DMS53 (cell line): ENCODE results near the gene OMP.

Source experiments
- DNase-seq: peaks from one replicate; lab custom pipeline; 2025; lab: John Stamatoyannopoulos, UW

OMP gene

GRCh38 chr11:77123591-77123990 lies 21.0 kb downstream of the OMP start:
- DNase-seq: no peak

GRCh38 chr11:77124041-77124440 lies 21.4 kb downstream of the OMP start:
- DNase-seq: no peak

DNA sequence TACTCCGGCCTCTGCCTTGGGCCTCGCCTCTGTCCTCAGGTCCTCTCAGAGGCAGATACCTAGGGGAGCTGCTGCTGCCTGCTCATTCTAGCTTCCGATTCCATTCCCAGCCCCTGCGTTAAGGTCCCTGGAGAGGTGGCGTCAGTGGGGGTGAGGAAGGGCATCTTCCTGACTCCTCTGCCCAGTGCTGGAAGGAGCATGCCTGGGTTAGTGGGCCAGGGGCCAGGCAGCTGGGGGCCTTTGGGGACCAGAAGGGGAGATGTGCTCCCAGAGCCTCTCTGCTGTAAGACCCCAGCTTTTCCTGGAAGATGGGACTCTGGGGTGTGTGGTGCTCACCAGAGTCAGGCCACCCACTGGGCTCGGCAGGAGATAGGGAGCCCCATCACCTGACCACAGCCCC lies 21.8 kb downstream of the OMP start:
- DNase-seq: no peak

GRCh38 chr11:77125191-77125590 lies 22.6 kb downstream of the OMP start:
- no peak for DNase-seq

DNA sequence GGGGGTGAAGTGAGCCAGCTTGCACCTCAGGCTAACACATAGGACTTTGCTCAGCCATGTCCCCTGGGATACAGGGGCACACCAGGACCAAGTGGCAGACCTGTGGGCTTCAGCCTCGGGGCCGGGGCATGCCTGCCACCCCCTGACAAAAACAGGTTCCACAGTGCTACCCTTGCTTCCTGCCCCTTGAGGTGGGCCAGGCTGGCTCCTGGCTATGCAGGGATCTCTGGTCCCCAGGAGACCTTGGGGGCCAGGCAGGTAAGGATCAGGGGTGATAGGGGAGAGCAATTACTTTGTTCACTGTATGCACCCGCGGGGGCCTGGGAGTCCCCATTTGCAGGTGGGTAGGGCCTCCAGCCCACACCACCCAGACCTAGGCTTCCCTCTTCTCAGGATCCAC lies 23.1 kb downstream of the OMP start:
- DNase-seq: no peak

DNA sequence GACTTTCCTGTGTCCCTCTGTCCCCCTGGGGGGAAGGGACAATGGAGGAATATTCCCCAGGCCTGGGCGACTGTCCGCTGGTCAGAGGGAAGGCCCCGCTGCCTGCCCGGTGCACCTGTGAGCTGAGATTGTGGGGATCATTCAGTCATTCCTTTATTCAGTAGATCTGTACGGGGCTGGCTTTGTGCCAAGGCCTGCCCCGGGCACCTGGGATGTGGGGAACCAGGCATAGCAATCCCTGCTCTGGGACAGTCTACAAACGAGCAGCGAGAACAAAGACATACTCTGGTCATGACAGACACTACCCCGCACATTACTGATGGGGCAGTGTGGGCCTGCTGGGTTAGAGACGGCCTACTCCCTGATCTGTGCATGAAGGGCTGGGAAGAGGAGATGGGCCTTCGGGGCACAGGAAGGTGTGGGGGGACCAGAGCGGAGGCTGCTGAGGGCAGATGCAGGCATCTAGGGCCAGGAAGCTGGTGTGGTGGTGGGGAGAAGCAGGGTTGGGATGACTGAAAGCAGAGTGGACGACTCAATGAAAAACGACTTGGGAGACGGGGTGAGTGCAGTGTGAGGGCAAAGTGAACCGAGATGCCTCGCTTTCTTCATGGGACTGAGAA lies 23.6 kb downstream of the OMP start:
- peak; percentile 52 for DNase-seq

GRCh38 chr11:77126861-77127234 lies 24.2 kb downstream of the OMP start:
- DNase-seq: peak; percentile 86

- DNase-seq: peak; percentile 91
Measured at GRCh38 chr11:77127235-77127911, 24.7 kb downstream of the OMP start.

DNA sequence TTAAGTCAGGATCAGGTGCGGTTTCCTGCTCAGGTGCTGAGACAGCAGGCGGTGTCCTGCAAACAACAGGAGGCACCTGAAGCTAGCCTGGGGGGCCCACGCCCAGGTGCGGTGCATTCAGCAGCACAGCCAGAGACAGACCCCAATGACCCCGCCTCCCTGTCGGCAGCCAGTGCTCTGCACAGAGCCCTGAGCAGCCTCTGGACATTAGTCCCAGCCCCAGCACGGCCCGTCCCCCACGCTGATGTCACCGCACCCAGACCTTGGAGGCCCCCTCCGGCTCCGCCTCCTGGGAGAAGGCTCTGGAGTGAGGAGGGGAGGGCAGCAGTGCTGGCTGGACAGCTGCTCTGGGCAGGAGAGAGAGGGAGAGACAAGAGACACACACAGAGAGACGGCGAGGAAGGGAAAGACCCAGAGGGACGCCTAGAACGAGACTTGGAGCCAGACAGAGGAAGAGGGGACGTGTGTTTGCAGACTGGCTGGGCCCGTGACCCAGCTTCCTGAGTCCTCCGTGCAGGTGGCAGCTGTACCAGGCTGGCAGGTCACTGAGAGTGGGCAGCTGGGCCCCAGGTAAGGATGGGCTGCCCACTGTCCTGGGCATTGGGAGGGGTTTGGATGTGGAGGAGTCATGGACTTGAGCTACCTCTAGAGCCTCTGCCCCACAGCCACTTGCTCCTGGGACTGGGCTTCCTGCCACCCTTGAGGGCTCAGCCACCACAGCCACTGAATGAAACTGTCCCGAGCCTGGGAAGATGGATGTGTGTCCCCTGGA lies 25.5 kb downstream of the OMP start, which contains the start of gene MYO7A:
Gene MYO7A, plus strand, starts transcription at position 327 of the 772 bp plus-strand sequence. CDS start 2,389 bp downstream, outside the sequence.
- DNase-seq: peak; percentile 99

DNA sequence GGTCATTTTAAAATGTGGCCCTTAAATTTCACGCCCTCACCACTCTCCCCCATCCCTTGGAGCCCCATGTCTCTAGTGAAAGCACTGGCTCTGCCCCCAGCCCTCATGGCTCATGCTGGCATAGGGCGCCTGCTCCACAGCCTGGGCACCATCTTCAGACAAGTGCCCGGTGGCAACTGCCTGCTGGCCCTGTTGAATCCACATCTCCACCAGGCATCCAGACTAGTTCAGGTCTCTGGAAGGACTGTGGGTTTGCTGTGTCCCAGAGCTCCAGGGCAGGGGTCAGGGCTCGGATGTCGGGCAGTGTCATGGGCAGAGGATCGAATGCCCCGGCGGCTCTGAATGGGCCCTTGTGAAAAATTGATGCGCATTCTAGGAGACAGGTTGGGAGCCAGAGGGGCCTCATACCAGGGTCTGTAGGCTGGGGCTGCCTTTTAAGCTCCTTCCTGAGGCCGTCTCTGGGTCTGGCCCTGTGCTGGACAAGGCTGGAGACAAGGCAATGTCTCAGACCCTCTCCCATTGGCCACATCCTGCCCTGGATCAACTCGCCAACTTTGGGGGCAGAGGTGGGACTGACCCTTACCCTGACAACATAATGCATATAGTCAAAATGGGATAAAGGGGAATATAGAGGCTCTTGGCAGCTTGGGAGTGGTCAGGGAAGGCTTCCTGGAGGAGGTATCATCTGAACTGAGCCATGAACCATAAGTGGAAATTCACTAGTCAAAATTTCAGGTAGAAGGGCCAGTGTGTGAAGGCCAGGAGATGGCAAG lies 26.6 kb downstream of the OMP start:
- DNase-seq: no peak

GRCh38 chr11:77129842-77130756 lies 27.5 kb downstream of the OMP start:
- DNase-seq: no peak

DNA sequence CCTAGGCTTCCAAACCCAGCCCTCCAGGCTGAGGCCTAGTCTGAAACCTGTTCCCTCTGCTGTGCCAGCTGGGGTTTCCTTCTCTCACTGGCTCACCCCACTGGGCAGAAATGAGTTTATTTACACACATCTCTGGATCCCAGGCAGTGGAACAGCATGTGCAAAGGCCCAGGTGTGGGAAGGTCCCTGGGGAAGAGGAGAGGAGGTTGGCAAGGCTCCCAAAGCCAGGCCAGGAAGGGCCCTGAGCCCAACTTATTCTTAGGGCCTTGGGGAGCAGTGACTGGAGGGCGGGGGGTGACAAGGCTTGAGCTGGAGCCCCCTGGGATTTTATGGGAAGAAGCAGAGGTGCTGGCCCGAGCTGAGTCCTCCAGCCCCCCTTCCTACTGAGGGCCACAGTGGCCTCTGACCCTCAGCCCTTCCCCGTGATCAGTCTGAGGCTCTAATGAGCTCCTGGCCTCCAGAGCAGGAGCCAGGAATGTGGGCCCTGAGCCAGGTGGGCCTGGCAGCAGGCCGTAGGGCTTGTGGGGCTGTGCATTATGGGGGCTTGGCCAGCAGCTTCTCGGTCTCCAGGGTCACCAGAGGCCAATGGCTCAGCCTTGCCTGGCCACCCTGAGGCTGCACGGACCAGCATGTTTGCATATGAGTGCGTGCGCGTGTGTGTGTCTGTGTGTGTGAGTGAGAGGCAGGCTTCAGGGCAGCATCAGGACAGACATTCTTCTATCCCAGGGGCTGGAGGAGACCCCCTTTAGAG lies 28.3 kb downstream of the OMP start:
- no peak for DNase-seq

- no peak for DNase-seq
Measured at GRCh38 chr11:77131560-77131959, 28.9 kb downstream of the OMP start.

- no peak for DNase-seq
Measured at GRCh38 chr11:77135069-77135468, 32.4 kb downstream of the OMP start.

- no peak for DNase-seq
Measured at GRCh38 chr11:77136074-77136473, 33.4 kb downstream of the OMP start.

GRCh38 chr11:77136784-77137420 lies 34.3 kb downstream of the OMP start:
- DNase-seq: no peak

DNA sequence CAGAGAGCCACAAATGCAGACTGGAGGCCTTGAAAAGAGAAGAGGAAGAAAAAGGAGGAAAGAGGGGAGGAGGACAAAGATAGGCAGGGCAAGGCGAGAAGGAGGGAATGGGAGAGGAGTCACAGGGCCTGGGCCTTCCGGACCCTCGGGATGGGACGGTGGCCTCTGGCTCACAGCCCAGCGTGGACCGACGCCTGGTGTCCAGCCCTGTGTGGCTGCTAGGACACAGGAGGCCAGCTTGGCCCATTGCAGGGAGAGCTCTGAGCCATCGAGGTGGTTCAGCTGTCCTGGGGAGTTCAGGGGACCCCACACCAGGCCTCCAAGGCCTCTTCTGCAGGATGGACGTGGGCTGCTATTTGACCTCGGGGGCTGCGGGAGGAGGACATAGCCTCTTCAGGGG lies 34.8 kb downstream of the OMP start:
- DNase-seq: no peak

DNA sequence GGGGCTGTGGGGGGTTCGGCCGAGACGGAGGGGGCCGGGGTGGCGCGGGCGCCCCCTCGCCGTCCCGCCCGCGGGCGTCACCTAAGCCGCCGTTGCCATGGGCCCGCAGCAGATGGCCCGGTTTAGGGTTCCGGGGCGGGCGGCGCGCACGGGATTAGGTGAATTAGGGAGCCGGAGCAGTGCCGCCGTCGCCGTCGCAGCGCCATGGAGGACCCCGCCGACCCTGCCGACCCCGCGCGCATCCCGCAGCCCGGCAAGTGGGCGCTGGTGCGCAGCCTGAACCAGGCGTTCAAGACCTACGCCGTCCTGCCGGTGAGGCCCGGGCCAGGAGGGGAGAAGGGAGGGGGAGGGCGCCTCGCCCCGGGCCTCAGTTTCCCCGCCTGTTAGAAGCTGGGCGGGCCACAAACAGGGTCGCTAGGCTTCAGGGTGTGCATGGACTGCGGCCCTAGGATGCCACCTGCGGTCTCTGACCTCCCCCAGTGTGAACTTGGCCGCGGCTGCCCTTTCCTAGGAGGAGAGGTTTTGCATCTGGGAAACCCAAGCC lies 35.5 kb downstream of the OMP start:
- no peak for DNase-seq

DNA sequence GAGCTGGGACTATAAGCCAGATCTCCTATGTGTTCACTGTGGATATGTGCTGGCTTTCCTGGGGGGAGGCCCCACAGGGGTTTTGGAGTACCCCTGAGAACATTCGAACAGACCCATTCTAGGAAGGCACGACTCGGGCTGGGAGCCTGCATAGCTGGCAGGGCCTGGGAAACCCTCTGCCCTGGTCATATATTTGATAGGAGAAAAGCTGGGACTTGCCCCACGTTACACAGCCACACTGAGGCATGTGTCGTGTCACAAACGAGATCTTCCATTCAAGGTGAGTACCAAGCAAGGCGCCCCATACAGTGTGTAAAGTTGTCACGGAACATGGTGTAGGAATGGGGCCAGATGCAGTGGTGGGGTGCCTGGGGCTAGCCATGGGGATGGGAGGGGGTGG lies 36.6 kb downstream of the OMP start:
- DNase-seq: no peak
